Ishikawa (cell line): ENCODE results near the gene XRCC1.

Source experiments
- CEBPB ChIP-seq: IDR thresholded peaks from 2 replicates; pipeline ENCODE4 v1.6.1; 2012
- CREB1 ChIP-seq: IDR thresholded peaks from 2 replicates; pipeline ENCODE4 v1.6.1; 2012; ENCODE audit warnings: low read depth
- EGR1 ChIP-seq: IDR thresholded peaks from 2 replicates; pipeline ENCODE4 v1.6.1; 2012
- EP300 ChIP-seq: IDR thresholded peaks from 2 replicates; pipeline ENCODE4 v1.6.1; 2012; ENCODE audit warnings: borderline replicate concordance
- FOXM1 ChIP-seq: IDR thresholded peaks from 2 replicates; pipeline ENCODE4 v1.6.1; 2012; ENCODE audit warnings: low read depth, borderline replicate concordance
- MAX ChIP-seq: IDR thresholded peaks from 2 replicates; pipeline ENCODE4 v1.6.1; 2012
- NFIC ChIP-seq: IDR thresholded peaks from 2 replicates; pipeline ENCODE4 v1.6.1; 2012
- RAD21 ChIP-seq: IDR thresholded peaks from 2 replicates; pipeline ENCODE4 v1.6.1; 2012; ENCODE audit warnings: low read depth
- TAF1 ChIP-seq: IDR thresholded peaks from 2 replicates; pipeline ENCODE4 v1.6.1; 2012; ENCODE audit warnings: low read depth, mild to moderate bottlenecking
- TCF12 ChIP-seq: IDR thresholded peaks from 2 replicates; pipeline ENCODE4 v1.6.1; 2012; ENCODE audit warnings: low read depth
- TEAD4 ChIP-seq: IDR thresholded peaks from 2 replicates; pipeline ENCODE4 v1.6.1; 2012
- USF1 ChIP-seq: IDR thresholded peaks from 2 replicates; pipeline ENCODE4 v1.6.1; 2012
- YY1 ChIP-seq: IDR thresholded peaks from 2 replicates; pipeline ENCODE4 v1.6.1; 2012; ENCODE audit warnings: low read depth
- TF ChIP-seq, protein P1 (sequence below): IDR thresholded peaks from 2 replicates; pipeline ENCODE4 v1.6.1; 2012; ENCODE audit warnings: low read depth, mild to moderate bottlenecking

XRCC1 gene

GRCh38 chr19:43538922-43539321 is 36.4 kb downstream of the XRCC1 start:
- TF ChIP-seq USF1: no peak
- TF ChIP-seq, protein P1, sequence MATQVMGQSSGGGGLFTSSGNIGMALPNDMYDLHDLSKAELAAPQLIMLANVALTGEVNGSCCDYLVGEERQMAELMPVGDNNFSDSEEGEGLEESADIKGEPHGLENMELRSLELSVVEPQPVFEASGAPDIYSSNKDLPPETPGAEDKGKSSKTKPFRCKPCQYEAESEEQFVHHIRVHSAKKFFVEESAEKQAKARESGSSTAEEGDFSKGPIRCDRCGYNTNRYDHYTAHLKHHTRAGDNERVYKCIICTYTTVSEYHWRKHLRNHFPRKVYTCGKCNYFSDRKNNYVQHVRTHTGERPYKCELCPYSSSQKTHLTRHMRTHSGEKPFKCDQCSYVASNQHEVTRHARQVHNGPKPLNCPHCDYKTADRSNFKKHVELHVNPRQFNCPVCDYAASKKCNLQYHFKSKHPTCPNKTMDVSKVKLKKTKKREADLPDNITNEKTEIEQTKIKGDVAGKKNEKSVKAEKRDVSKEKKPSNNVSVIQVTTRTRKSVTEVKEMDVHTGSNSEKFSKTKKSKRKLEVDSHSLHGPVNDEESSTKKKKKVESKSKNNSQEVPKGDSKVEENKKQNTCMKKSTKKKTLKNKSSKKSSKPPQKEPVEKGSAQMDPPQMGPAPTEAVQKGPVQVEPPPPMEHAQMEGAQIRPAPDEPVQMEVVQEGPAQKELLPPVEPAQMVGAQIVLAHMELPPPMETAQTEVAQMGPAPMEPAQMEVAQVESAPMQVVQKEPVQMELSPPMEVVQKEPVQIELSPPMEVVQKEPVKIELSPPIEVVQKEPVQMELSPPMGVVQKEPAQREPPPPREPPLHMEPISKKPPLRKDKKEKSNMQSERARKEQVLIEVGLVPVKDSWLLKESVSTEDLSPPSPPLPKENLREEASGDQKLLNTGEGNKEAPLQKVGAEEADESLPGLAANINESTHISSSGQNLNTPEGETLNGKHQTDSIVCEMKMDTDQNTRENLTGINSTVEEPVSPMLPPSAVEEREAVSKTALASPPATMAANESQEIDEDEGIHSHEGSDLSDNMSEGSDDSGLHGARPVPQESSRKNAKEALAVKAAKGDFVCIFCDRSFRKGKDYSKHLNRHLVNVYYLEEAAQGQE: no peak

GRCh38 chr19:43534816-43535761 is 40.2 kb downstream of the XRCC1 start:
- no peak for TF ChIP-seq NFIC
- no peak for TF ChIP-seq CEBPB
- no peak for TF ChIP-seq FOXM1
- TF ChIP-seq YY1: no peak
- TF ChIP-seq TAF1: no peak
- no peak for TF ChIP-seq EGR1

- no peak for TF ChIP-seq TEAD4
- TF ChIP-seq USF1: no peak
- no peak for TF ChIP-seq CREB1
- TF ChIP-seq FOXM1: no peak
- no peak for TF ChIP-seq RAD21
Observed at GRCh38 chr19:43534305-43534815, 41.0 kb downstream of the XRCC1 start.

DNA sequence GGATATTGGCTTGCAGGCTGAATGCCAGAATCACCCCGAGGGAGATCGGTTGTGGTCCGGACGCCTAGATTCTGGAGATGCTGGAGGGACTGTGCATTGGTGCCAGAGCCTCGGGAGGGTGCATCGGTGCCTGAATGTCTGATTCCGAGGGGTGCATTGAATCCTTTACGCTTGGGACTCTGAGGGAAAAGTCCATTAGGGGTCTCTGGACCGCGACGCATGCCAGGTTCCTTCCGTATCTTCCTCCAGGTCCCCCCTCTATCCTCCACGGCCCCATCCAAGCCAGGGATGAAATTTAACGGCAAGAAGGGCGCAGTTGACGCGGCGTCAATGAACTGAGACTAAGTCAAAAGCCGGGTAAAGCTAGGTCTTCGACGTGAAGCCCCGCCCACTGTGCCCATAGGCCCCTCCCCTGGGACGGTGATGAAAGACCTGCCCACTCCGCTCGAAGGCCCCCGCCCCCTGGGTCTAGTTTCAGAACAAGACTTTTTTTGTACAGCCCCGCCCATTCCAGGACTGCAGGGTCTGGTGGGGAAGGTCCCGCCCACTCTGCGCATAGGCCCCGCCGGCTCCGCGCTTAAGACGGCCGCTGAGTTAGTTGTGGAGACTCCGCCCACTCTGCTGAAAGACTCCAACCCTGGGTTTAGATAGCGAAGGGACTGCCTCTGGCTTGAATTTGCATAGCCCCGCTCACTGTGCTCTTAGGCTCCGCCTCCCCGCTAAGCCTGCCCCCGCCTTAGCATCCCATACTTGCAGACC is 41.6 kb downstream of the XRCC1 start:
- 0 out of 2 replicates have a peak, but pooled peaks have one; percentile 40 for TF ChIP-seq CEBPB
- no peak for TF ChIP-seq MAX
- no peak for TF ChIP-seq TEAD4

DNA sequence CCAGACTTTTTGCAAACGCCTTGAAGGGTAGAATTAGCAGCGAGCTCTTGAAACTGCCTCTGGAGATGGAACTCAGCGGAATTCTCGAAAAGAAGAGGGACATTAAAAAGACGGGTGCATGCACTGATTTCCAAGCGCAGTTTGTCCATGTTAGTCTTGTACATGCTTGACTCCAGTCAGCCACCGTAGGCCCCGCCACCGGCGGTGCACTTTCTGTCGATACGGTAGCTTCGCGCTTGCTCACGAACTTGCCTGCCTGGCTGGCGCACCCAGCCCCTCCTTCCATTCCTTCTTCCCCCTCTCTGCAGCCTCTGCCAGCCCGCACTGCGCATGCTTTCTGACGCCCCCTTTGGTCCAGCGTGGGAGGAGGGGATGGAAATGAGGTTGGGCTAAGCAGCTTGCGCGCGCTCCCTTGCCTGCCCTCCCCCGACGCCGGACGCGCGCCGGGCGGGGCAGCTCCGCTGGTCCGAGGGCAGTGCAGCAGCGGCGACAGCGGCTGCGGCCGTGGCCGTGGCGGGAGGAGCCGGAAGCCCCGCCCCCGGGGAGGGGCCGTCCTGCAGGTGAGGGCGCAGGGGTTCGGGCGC is 42.3 kb downstream of the XRCC1 start, which contains the start of gene ZNF575:
ZNF575 (plus strand) TSS at position 227 of the 584 bp plus-strand sequence. CDS start 1,235 bp downstream, outside the sequence.
- TF ChIP-seq EP300: 0 out of 2 replicates have a peak, but pooled peaks have one; percentile 1
- peak; percentile 40; the same call in 1 of the 2 replicates for TF ChIP-seq TCF12
- TF ChIP-seq, protein P1: no peak
- TF ChIP-seq TEAD4: no peak
- TF ChIP-seq NFIC: no peak
- no peak for TF ChIP-seq RAD21
- peak; percentile 40; the same call in 1 of the 2 replicates for TF ChIP-seq TAF1
- TF ChIP-seq CEBPB: no peak
- peak; percentile 88 for TF ChIP-seq EGR1
- TF ChIP-seq YY1: no peak
- TF ChIP-seq MAX: peak; percentile 86; the same call in 1 of the 2 replicates

- TF ChIP-seq TEAD4: peak; percentile 32
- TF ChIP-seq YY1: no peak
- no peak for TF ChIP-seq TAF1
- no peak for TF ChIP-seq EP300
- no peak for TF ChIP-seq TCF12
Observed at GRCh38 chr19:43532571-43532961, 42.8 kb downstream of the XRCC1 start.
